Hematopoietic multipotent progenitor cell treated with erythropoietin and hydrocortisone succinate and interleukin-3 and kit ligand, for 17 days (in vitro differentiated cells): ENCODE data around the gene CXCR4.
"Not testable (repeated sequence)": the region's sequence is repeated elsewhere in the genome, so short reads cannot be mapped to it uniquely, and the experiment has no call there.

ENCODE experiments used
- DNase-seq: peaks from one replicate; pipeline ENCODE4 v3.0.0-alpha.2; 2015; ENCODE audit warnings: low spot score

Gene CXCR4

GRCh38 chr2:136072621-136073020 is 45.3 kb downstream of the CXCR4 start:
- no peak for DNase-seq

- DNase-seq: not testable (repeated sequence)
Observed at GRCh38 chr2:136071887-136072286, 46.1 kb downstream of the CXCR4 start.

- no peak for DNase-seq
Observed at GRCh38 chr2:136070913-136071312, 47.0 kb downstream of the CXCR4 start.

GRCh38 chr2:136069773-136070172 is 48.2 kb downstream of the CXCR4 start:
- DNase-seq: no peak

GRCh38 chr2:136068581-136069227 is 49.2 kb downstream of the CXCR4 start:
- no peak for DNase-seq

- no peak for DNase-seq
Observed at GRCh38 chr2:136067897-136068580, 49.9 kb downstream of the CXCR4 start.

GRCh38 chr2:136067459-136067858 is 50.5 kb downstream of the CXCR4 start:
- DNase-seq: no peak

- no peak for DNase-seq
Observed at GRCh38 chr2:136065907-136066306, 52.0 kb downstream of the CXCR4 start.

- DNase-seq: no peak
Observed at GRCh38 chr2:136065384-136065783, 52.6 kb downstream of the CXCR4 start.
